IPS-18c (cell line): ENCODE data around the gene TMEM254.
"Not testable (repeated sequence)": the region's sequence is repeated elsewhere in the genome, so short reads cannot be mapped to it uniquely, and the experiment has no call there.

Experiments used
- H3K4me3 ChIP-seq: 2 replicates; pipeline ENCODE4 v1.7.0; 2013; ENCODE audit warnings: low read depth, mild to moderate bottlenecking, low read length, moderate library complexity; ENCODE audit not compliant: insufficient read depth
- H3K9me3 ChIP-seq: one replicate; pipeline ENCODE4 v1.6.1; 2013; ENCODE audit warnings: mild to moderate bottlenecking, low read length, moderate library complexity; ENCODE audit not compliant: control insufficient read depth, insufficient read depth

The TMEM254 gene

DNA sequence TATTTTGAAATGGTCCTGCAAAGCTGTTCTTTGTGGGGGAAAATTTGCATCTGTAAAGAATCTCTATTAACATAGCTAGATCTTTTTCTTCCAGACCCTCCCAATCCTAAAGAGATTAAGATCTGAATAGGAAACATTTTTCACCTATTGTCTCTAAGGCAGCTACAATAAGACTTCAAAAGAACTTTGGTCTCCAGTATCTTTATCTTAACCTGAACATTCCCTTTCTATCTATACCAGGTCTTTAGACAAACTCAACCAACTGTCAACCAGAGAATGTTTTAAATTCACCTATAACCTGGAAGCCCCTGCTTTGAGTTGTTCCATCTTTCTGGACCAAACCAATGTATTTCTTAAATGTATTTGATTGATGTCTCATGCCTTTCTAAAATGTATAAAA lies 10.6 kb upstream of the TMEM254 start:
- not testable (repeated sequence) for H3K9me3 ChIP-seq, H3K4me3 ChIP-seq

DNA sequence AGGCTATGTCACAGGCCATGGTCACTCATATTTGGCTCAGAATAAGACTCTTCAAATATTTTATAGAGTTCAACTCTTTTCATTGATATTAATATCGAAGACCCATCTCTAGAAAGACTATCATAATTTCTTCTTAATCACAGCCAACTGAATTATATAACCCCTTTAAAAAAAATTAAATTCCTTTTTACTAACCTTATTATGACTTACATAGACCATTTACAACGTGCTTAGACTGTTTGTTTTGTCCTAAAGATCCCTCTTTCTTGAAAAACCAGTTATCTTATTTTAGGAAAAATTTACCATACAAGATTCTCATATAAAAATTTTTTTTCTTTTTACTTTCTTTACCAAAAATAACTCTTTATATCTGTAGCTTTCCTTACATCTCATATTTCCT lies 10.2 kb upstream of the TMEM254 start:
- Histone ChIP-seq H3K4me3 (no peak overlapping the region), H3K9me3 (peaks cover 2% of the 10 kb centered on the region)

DNA sequence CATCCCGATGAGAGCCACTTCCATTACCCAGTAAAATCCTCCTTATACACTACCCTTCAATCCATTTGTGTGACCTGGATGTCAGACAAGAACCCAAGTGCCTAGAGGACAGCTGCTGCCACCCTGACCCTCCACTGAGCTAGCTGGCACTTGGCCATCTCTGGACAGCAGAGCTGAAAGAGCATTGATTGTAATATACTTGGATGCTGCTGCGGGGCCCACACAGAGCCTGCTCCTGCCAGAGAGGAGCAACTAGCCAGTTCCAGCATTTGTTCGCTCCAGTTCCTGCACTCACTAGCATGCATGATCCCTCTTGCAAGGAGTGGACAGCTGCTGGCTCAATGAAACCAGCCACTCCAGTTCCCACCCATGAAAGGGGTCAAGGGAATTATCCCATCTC lies 8.4 kb upstream of the TMEM254 start:
- peaks cover 2% of the 10 kb centered on the region for H3K9me3 ChIP-seq
- no peak overlapping the region for H3K4me3 ChIP-seq

DNA sequence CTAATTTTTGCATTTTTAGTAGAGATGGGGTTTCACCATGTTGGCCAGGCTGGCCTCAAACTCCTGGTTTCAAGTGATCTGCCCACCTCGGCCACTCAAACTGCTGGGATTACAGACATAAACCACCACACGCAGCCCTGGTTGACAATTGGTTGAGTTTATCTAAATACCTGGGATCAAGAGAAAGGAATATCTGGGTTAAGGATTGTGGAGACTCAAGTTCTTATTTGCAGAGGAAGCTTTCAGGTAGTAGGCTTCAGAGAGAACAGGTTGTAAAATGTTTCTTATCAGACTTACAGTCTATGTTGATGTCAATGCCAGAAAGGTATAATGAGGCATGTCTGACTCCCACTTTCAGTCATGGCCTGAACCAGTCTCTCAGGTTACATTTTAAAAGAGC lies 5.9 kb upstream of the TMEM254 start:
- no peak overlapping the region for H3K4me3 ChIP-seq

DNA sequence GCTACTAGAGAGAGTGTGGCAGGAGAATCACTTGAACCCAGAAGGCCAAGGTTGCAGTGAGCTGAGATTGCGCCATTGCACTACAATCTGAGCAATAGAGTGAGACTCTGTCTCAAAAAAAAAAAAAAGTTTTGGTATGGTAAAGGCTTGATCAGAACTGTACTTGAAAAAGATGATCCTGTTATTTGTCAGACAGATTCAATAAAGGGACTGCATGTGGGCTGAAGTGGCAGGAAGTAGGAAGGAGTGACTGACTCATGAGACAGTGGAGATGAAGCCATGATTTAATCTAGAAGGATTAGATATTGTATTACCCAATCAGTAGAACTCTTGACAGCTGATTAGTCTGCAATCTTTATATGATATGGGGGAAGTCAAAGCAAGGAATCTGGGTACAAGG lies 2.7 kb upstream of the TMEM254 start:
- Histone ChIP-seq H3K9me3 (no peaks in the 10 kb centered on the region), H3K4me3 (no peak overlapping the region)

More for the DNA sequence above, 5.9 kb upstream of the TMEM254 start:
- H3K9me3 ChIP-seq, result peaks cover 2% of the 10 kb centered on the region

DNA sequence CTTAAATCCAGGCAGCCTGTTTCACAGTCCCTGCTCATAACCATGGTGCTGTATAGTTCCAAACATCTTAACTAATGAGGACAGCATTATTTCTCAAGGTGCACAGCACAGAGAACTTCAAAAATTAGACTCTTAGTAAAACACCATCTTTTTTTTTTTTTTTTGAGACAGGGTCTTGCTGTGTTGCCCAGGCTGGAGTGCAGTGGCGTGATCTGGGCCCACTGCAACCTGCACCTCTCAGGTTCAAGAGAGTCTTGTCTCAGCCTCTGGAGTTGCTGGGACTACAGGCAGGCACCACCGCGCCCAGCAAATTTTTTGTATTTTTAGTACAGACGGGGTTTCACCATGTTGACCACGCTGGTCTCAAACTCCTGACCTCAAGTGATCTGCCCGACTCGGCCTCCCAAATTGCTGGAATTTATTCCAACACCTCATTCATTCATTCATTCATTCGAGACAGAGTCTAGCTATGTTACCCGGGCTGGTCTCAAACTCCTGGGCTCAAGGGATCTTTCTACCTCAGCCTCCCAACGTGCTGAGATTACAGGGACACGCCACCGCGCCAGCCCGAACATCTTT lies 507 bp upstream of the TMEM254 start:
- Histone ChIP-seq H3K9me3 (no peaks in the 10 kb centered on the region), H3K4me3 (peak overlapping the region; percentile 77; the same call in 1 of the 2 replicates)

DNA sequence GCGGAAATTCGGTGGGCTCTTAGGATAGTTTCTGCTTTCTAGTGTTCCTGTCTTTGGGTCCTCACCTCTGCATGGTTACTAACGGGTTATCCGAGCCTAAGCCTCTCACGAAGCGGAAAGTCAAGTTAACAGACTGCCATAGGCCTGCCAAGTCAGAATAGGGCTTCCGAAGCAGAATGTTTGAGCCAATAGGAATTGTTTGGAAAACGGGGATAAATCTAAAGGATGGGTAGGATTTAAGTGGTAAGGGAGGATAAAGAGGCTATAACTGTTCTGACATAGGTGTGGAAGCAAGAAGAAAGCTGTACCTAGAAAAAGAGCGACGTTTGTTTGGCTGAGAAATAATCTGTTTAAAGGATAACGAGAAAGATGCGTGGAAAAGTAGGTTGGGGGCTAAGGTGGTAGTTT lies 851 bp downstream of the TMEM254 start:
- Histone ChIP-seq H3K9me3 (no peaks in the 10 kb centered on the region), H3K4me3 (peak overlapping the region; percentile 77)

DNA sequence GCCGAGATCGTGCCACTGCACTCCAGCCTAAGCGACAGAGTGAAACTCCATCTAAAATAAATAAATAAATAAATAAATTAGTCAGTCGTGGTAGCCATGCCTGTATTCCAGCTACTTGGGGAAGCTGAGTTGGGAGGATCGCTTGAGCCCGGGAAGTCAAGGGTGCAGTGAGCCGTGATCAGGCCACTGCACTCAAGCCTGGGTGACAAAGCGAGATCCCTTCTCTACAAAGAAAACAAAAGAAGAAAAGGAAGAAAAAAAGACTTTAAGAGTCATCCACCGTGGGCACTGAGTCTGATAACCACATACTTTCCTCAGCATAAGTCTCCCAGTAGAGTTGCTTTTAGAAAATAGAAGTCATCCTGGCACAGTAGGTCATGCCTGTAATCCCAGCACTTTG lies 2.6 kb downstream of the TMEM254 start:
- Histone ChIP-seq H3K9me3 (no peaks in the 10 kb centered on the region), H3K4me3 (no peak overlapping the region)

DNA sequence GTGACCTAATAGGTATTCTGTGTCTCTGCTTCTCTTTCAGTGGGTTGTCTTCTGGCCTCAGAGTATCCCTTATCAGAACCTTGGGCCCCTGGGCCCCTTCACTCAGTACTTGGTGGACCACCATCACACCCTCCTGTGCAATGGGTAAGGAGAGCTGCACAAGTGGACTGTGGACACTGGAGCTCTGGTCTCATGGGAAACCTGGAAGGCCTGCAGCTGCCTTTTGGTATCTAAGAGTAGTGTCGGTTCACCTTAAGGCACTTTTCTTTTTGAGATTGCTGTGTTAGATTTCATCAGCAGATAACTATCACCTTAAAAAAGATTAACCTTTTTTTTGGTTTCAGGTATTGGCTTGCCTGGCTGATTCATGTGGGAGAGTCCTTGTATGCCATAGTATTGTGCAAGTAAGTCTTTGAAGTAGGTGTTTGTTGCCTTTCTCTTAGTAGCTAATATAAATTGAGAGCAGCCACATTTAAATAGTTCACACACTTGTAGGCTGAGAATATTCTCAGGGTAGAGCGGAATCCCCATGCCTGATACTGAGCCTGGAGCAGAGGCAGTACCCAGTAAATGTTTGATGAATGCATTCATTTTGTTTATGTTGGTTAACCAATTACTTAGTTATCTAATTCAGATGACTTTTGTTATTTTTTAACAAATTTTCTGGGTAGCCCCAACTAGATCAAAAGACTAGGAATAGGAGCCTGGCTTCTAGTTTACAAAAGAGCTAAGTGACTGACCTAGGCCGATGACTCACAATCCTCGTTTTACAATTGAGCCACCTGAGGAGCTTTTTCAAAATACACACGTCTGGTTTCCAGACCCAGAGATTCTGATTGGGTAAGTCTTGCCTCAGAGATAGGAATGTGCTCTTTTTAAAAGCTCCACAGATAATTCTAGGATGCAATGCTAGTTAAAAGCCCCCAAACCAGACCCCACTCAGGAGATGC lies 3.6 kb downstream of the TMEM254 start:
- no peak overlapping the region for H3K4me3 ChIP-seq

DNA sequence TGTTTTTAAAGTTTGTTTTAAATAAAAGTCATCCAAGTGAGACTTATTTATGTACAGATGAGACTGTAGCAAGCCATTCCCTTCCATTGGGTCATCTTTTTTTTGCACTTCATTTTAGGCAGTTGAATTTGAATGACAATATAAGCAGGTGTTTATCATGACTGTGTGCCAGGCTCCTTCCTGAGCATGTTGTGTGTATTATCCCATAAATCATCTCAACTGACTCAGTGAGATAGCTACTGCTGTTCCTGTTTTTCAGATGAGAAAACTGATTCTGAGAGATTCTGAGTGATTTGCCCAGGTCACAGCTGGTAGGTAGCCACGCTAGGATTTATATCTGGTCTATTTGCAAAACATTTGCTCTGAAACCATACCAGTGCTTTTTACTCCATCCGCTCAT lies 11.7 kb downstream of the TMEM254 start:
- Histone ChIP-seq H3K9me3 (no peaks in the 10 kb centered on the region), H3K4me3 (no peak overlapping the region)

More for the DNA sequence above, 3.6 kb downstream of the TMEM254 start:
- no peaks in the 10 kb centered on the region for H3K9me3 ChIP-seq

DNA sequence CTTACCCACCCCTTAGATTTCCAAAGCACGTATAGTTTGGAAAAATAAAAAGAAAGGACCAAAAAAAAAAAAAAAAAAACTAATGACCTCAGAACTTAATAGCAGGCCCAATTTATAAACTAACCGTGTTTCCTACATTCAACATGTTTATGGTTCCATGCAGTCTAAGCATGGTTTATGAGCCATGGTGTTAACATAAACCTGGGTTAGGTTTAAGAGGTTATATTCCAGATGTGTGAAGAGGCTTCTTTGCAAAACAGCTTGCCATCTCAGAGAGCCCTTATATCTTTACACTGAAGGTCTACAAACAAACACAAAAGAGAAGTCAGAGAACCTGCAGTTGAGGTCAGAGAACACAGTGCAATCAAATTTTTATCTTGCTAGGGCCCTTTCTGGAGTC lies 15.8 kb downstream of the TMEM254 start:
- H3K9me3 ChIP-seq, result no peaks in the 10 kb centered on the region
- H3K4me3 ChIP-seq, result no peak overlapping the region

DNA sequence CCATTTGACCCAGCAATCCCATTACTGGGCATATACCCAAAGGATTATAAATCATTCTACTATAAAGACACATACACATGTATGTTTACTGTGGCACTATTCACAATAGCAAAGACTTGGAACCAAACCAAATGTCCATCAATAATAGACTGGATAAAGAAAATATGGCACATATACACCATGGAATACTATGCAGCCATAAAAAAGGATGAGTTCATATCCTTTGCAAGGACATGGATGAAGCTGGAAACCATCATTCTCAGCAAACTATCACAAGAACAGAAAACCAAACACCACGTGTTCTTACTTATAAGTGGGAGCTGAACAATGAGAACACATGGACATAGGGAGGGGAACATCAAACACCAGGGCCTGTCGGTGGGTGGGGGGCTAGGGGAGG lies 19.8 kb downstream of the TMEM254 start:
- not testable (repeated sequence) for H3K9me3 ChIP-seq, H3K4me3 ChIP-seq

DNA sequence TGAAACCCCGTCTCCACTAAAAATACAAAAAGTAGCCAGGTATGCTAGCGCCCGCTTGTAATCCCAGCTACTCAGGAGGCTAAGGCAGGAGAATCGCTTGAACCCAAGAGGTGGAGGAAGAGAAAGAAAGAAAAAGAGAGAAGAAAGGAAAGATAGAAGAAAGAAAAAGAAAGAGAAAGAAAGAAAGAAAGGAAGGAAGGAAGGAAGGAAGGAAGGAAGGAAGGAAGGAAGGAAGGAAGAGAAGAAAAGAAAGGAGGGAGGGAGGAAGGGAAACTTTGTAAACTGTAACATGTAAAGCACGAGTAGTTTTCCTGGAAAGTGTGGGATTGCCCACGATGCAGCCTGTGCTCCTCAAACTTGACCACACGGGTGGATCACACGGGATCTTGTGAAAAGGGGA lies 20.8 kb downstream of the TMEM254 start:
- H3K9me3 ChIP-seq, H3K4me3 ChIP-seq: not testable (repeated sequence)

DNA sequence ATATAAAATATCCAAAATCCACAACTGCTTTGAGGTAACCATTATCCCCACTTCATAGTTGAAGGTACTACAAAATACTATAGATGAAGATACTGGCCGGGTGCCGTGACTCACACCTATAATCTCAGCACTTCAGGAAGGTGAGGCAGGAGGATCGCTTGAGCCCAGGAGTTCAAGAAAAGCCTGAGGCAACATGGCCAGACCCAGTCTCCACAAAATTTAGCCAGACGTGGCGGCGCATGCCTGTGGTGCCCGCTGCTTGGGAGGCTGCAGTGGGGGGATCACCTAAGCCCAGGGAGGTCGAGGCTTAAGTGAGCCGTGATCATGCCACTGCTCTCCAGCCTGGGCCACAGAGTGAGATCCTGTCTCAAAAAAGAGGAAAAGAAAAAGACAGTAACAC lies 21.7 kb downstream of the TMEM254 start:
- no peaks in the 10 kb centered on the region for H3K9me3 ChIP-seq
- H3K4me3 ChIP-seq, result no peak overlapping the region

DNA sequence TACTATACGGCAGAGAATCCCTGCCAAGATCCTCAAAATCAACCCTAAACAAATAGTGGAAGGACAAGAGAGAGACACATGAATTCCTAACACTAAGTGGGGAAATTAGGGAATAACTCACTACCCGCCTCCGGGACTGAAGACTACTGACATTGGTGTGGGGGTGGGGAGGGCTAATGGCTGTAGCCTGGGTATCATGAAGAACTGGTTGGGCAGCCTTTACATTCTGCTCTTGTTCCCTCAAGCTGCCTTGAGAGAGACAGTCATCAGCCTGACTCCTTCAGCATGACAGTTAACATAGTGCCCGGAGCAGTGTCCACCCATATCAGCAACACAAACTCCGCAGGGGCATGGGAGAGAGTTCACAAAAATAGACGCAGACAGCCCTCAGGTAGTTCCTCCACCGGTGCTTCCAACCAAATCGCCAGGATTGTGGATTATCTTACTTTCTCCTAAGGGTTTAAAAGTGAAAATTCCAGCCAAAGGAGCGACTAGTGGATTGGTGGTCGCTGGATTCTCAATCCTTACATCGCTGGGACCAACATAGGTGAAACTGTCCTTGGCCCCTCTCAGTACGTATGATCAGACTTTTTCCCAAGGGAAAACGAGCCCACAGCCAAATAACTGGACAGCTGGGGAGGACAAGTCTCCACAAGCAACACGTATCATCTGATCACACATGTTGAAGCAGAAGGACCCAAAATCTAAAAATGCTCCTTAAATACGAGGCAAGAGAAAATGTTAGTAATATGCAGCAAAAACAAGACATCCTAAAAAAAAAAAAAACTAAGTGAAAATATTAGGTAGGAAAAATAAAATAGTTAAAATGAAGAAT lies 22.6 kb downstream of the TMEM254 start:
- H3K9me3 ChIP-seq, result no peaks in the 10 kb centered on the region
- H3K4me3 ChIP-seq, result no peak overlapping the region

DNA sequence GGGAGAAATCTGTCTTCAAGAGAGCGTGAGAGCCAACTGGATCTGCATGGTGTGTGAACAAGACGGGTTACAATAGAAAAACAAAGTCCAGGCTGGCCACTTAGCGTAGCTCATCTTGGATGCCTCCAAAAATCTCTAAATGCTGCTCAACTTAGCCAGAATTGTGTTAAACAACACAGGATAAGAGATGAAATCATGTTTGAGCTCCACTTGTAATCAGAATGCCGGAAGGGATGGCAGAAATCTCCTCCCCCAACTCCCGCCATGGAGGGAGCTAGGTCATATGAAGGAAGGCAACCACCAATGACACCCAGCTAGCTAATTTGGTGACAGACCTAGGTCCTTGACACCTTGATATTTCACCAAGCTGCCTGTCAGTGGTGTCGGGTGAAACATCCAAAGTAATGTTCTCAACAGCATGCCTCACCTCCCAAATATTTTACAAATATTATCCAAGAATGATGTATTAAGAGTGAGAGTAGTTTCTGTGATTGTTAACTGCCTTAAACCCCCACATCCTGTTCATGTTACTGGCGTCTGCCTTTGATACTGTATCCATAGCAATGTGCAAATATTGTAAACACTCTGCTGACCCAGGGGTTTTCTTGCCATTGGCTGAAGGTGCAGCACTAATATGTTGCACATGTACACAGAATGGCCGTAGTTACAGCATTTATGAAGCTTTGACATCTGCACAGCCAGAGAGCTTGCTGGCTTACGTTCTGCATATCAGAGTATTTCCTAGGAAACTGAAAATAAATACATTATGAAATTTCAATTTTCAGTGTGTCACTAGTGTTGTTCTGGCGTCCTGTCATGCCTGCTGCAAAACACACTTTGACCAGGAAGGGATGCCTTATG lies 25.8 kb downstream of the TMEM254 start:
- Histone ChIP-seq H3K9me3 (peaks cover 9% of the 10 kb centered on the region), H3K4me3 (no peak overlapping the region)
